IMR-90 (cell line): ENCODE data around the gene TSPAN14. TPM values are rescaled to one million over a fixed set of nuclear protein-coding genes. Genes with fewer than 3 reads are reported as not detected.

Experiments used
- ATAC-seq: fragments of 200-7000 bp; cut with Tn5 transposase; 2 replicates; pipeline ENCODE4 v1.9.1; 2020; ENCODE audit warnings: low read depth, mild to moderate bottlenecking, moderate library complexity
- BruUV-seq: library from RNA; stranded (reverse); fragments of 400-500 nt; replicated peaks from 2 replicates; lab custom pipeline; 2021; lab: Mats Ljungman, UMichigan
- CTCF ChIA-PET: fragments of 300-600 bp; formaldehyde crosslinking; extraction: SDS; loops from one replicate; lab custom pipeline; 2021; ENCODE audit warnings: antibody characterized with exemption; lab: Yijun Ruan, JAX
- POLR2A ChIA-PET: fragments of 300-600 bp; sonication (Branson Sonifier 250); formaldehyde crosslinking; loops from one replicate; lab custom pipeline; 2022; ENCODE audit warnings: antibody characterized with exemption; ENCODE audit not compliant: unreplicated experiment; lab: Charles Lee
- DNase-seq: peaks from one replicate; pipeline ENCODE4 v3.0.0; 2013
- H2AFZ ChIP-seq: replicated peaks from 2 replicates; pipeline ENCODE3; 2013; ENCODE audit warnings: low read length, mild to moderate bottlenecking; ENCODE audit not compliant: poor library complexity
- H2AK5ac ChIP-seq: 2 replicates; pipeline ENCODE4 v1.6.1; 2013; ENCODE audit warnings: low read depth, low read length, inconsistent platforms
- H2AK9ac ChIP-seq: replicated peaks from 2 replicates; pipeline ENCODE3; 2013; ENCODE audit warnings: mild to moderate bottlenecking, low read depth, low read length, moderate library complexity; ENCODE audit not compliant: poor library complexity
- H2BK120ac ChIP-seq: 2 replicates; pipeline ENCODE4 v1.6.1; 2013; ENCODE audit warnings: low read depth, low read length, inconsistent platforms
- H2BK15ac ChIP-seq: 3 replicates; pipeline ENCODE4 v1.6.1; 2013; ENCODE audit warnings: low read depth, low read length, inconsistent platforms
- H2BK20ac ChIP-seq: 2 replicates; pipeline ENCODE4 v1.6.1; 2013; ENCODE audit warnings: low read depth, mild to moderate bottlenecking, inconsistent platforms, low read length, moderate library complexity
- H2BK5ac ChIP-seq: 2 replicates; pipeline ENCODE4 v1.6.1; 2013; ENCODE audit warnings: mild to moderate bottlenecking, low read depth, low read length, inconsistent platforms; ENCODE audit not compliant: poor library complexity, severe bottlenecking
- H3K14ac ChIP-seq: replicated peaks from 2 replicates; pipeline ENCODE4 v1.6.1; 2013; ENCODE audit warnings: low read depth, low read length, inconsistent platforms
- H3K18ac ChIP-seq: 2 replicates; pipeline ENCODE4 v1.6.1; 2013; ENCODE audit warnings: low read depth, low read length, control low read depth
- H3K23ac ChIP-seq: 2 replicates; pipeline ENCODE4 v1.6.1; 2013; ENCODE audit warnings: low read depth, low read length, inconsistent platforms
- H3K27ac ChIP-seq: 2 replicates; pipeline ENCODE4 v1.5.1; 2013; ENCODE audit warnings: mild to moderate bottlenecking, control low read depth, low read length; ENCODE audit not compliant: insufficient read depth
- H3K27me3 ChIP-seq: 2 replicates; pipeline ENCODE4 v1.6.1; 2013; ENCODE audit warnings: low read length; ENCODE audit not compliant: control insufficient read depth, insufficient read depth
- H3K36me3 ChIP-seq: 2 replicates; pipeline ENCODE4 v1.6.1; 2013; ENCODE audit warnings: low read length, mixed read lengths; ENCODE audit not compliant: control insufficient read depth, insufficient read depth
- H3K4ac ChIP-seq: 2 replicates; pipeline ENCODE4 v1.6.1; 2013; ENCODE audit warnings: low read depth, low read length, inconsistent platforms
- H3K4me1 ChIP-seq: 2 replicates; pipeline ENCODE4 v1.6.1; 2013; ENCODE audit warnings: low read length, mixed read lengths; ENCODE audit not compliant: control insufficient read depth, insufficient read depth
- H3K4me2 ChIP-seq: 2 replicates; pipeline ENCODE4 v1.6.1; 2013; ENCODE audit warnings: low read depth, mild to moderate bottlenecking, control low read depth, low read length, moderate library complexity
- H3K4me3 ChIP-seq: 2 replicates; pipeline ENCODE4 v1.5.1; 2013; ENCODE audit warnings: low read depth, mild to moderate bottlenecking, control low read depth, low read length, moderate library complexity; ENCODE audit not compliant: insufficient read depth
- H3K56ac ChIP-seq: 2 replicates; pipeline ENCODE4 v1.6.1; 2013; ENCODE audit warnings: low read length, inconsistent platforms; ENCODE audit not compliant: insufficient read depth; ENCODE audit errors: extremely low read depth
- H3K79me1 ChIP-seq, 2 experiments: 2 replicates each; pipeline ENCODE4 v1.6.1; 2013; ENCODE audit warnings: low read length in 2 of 2, inconsistent platforms in 1 of 2, low read depth in 1 of 2
- H3K9ac ChIP-seq: 2 replicates; pipeline ENCODE4 v1.6.1; 2013; ENCODE audit warnings: low read depth, low read length, control low read depth
- H3K9me1 ChIP-seq: 2 replicates; pipeline ENCODE4 v1.6.1; 2013; ENCODE audit warnings: low read length, inconsistent platforms; ENCODE audit not compliant: insufficient read depth
- H3K9me3 ChIP-seq: 2 replicates; pipeline ENCODE4 v1.6.1; 2013; ENCODE audit warnings: low read length; ENCODE audit not compliant: control insufficient read depth, insufficient read depth
- H4K20me1 ChIP-seq: 2 replicates; pipeline ENCODE4 v1.6.1; 2013; ENCODE audit warnings: low read length, inconsistent platforms; ENCODE audit not compliant: insufficient read depth
- H4K5ac ChIP-seq: 2 replicates; pipeline ENCODE4 v1.6.1; 2013; ENCODE audit warnings: mild to moderate bottlenecking, low read depth, low read length, control low read depth
- H4K8ac ChIP-seq, 2 experiments: 2 replicates each; pipeline ENCODE4 v1.6.1; 2013; ENCODE audit warnings: low read depth in 2 of 2, low read length in 2 of 2, control low read depth in 1 of 2, inconsistent platforms in 1 of 2
- H4K91ac ChIP-seq: 2 replicates; pipeline ENCODE4 v1.6.1; 2013; ENCODE audit warnings: low read depth, low read length, inconsistent platforms; ENCODE audit not compliant: insufficient read depth
- BHLHE40 ChIP-seq: fragments of 150-350 bp; IDR thresholded peaks from 2 replicates; pipeline ENCODE4 v1.6.1; 2016; ENCODE audit warnings: mild to moderate bottlenecking, low read depth, low read length
- CHD1 ChIP-seq: IDR thresholded peaks from 2 replicates; pipeline ENCODE4 v1.6.1; 2012; ENCODE audit warnings: low read depth, low read length, improper control_type of control experiment
- ELK1 ChIP-seq: fragments of 150-350 bp; IDR thresholded peaks from 2 replicates; pipeline ENCODE4 v1.6.1; 2016; ENCODE audit warnings: low read depth, mild to moderate bottlenecking, low read length, moderate library complexity, borderline replicate concordance
- MAFK ChIP-seq: IDR thresholded peaks from 2 replicates; pipeline ENCODE4 v1.6.1; 2012; ENCODE audit warnings: low read depth, low read length, improper control_type of control experiment
- NFE2L2 ChIP-seq: fragments of 150-350 bp; IDR thresholded peaks from 2 replicates; pipeline ENCODE4 v1.6.1; 2016; ENCODE audit warnings: low read depth, mild to moderate bottlenecking, low read length
- POLR2A ChIP-seq: IDR thresholded peaks from 2 replicates; pipeline ENCODE4 v1.6.1; 2012; ENCODE audit warnings: mild to moderate bottlenecking, low read depth, low read length
- SMC3 ChIP-seq: fragments of 150-350 bp; IDR thresholded peaks from 2 replicates; pipeline ENCODE4 v1.6.1; 2016; ENCODE audit warnings: low read depth, mild to moderate bottlenecking, antibody characterized with exemption, low read length, moderate library complexity
- USF2 ChIP-seq: fragments of 150-350 bp; IDR thresholded peaks from 2 replicates; pipeline ENCODE4 v1.6.1; 2017; ENCODE audit warnings: mild to moderate bottlenecking, antibody characterized with exemption, low read length, low read depth
- WGBS, 2 experiments: methylation state at CpG; one replicate each; pipeline versions ENCODE4 v1.1.5 to v1.1.7; 2013; ENCODE audit warnings: missing lambda C conversion rate in 2 of 2; ENCODE audit not compliant: insufficient read length in 1 of 2; ENCODE audit errors: extremely low coverage in 2 of 2; 5-methylcytosine and 5-hydroxymethylcytosine counted together
- dilution Hi-C: fragments of 300-500 bp; cut with HindIII; formaldehyde crosslinking; loops from one replicate; pipeline ENCODE4 v1.14.3; 2018; ENCODE audit warnings: low sequenced_read_pairs; ENCODE audit not compliant: unreplicated experiment
- in situ Hi-C: fragments of 300-500 bp; cut with MboI; formaldehyde crosslinking; loops from 3 replicates; pipeline ENCODE4 v1.14.3; 2019; ENCODE audit warnings: low sequenced_read_pairs, inconsistent platforms, mixed read lengths
- intact Hi-C: fragments of 100-400 bp; cut with micrococcal nuclease; formaldehyde crosslinking; loops from 2 replicates; pipeline ENCODE4 v1.10.0; 2022
- polyA plus RNA-seq, 3 experiments: library from polyadenylated mRNA; depleted of rRNA; stranded (reverse); fragments of >200 nt; gene quantifications; 2 replicates each; pipeline ENCODE4 v1.2.3, GENCODE V29; 2012; ENCODE audit warnings: low replicate concordance in 1 of 3
- total RNA-seq: library from RNA; depleted of rRNA; stranded (reverse); fragments of >200 nt; gene quantifications from 2 replicates; pipeline ENCODE4 v1.2.3, GENCODE V29; 2012

The TSPAN14 gene
- total and polyA plus RNA-seq, 2 of the 4 experiments (the other 2 are of a cell fraction) = 18.5 to 43.0 TPM

- Histone ChIP-seq H3K4me2 (peak within 1 kb of the TSS; percentile 68; the same call in 1 of the 2 replicates), H3K4ac (no peak within 1 kb of the TSS), H3K79me1 (no peaks in the 10 kb centered on the region), H3K9me3 (no peaks in the 10 kb centered on the region), H3K27ac (no peak within 1 kb of the TSS), H2AK5ac (no peak within 1 kb of the TSS), H2AFZ (peak within 1 kb of the TSS; percentile 84), H2BK15ac (no peak within 1 kb of the TSS), H2BK120ac (no peak within 1 kb of the TSS), H2AK9ac (peak within 1 kb of the TSS; percentile 75), H3K23ac (no peak within 1 kb of the TSS), H2BK5ac (no peak within 1 kb of the TSS), H3K14ac (no peak within 1 kb of the TSS), H4K20me1 (no peaks in the 10 kb centered on the region), H2BK20ac (no peak within 1 kb of the TSS), H4K5ac (no peak within 1 kb of the TSS), H3K4me1 (peaks cover 2% of the 10 kb centered on the region; the same call in 1 of the 2 replicates), H3K36me3 (no peaks in the 10 kb centered on the region), H3K56ac (no peak within 1 kb of the TSS), H3K27me3 (peaks cover 18% of the 10 kb centered on the region), H4K8ac (no peak within 1 kb of the TSS), H3K9ac (no peak within 1 kb of the TSS), H4K91ac (no peak within 1 kb of the TSS), H3K4me3 (peak within 1 kb of the TSS; percentile 43), H3K9me1 (peaks cover 3% of the 10 kb centered on the region; the same call in 1 of the 2 replicates), H3K18ac (no peak within 1 kb of the TSS)
- POLR2A ChIA-PET = no interaction called here
- no TSS peak for BruUV-seq
- DNase-seq (no peak), ATAC-seq (peak; percentile 87)
- in situ Hi-C loops (no loop called here), intact Hi-C loops (no loop called here), dilution Hi-C loops (no loop called here)
- 3% methylated on average over 38 of the region's 96 CpGs; no CpG with 5 or more reads in 1 of the 2 experiments for WGBS, 2 experiments
- CTCF ChIA-PET = no interaction called here
- no peak for TF ChIP-seq ELK1
- no peak for TF ChIP-seq SMC3
- TF ChIP-seq POLR2A = no peak
- TF ChIP-seq NFE2L2 = no peak
- no peak for TF ChIP-seq CHD1
- no peak for TF ChIP-seq BHLHE40
- no peak for TF ChIP-seq MAFK
- peak; percentile 57 for TF ChIP-seq USF2
Measured at GRCh38 chr10:80408242-80409101, 45.6 kb upstream of the TSPAN14 start, which contains the start of gene PRXL2A. Gene PRXL2A (plus strand): TSS chr10:80408551. CDS start chr10:80420468, 11,917 bp downstream.
